K562 (cell line): ENCODE data around the gene TSGA10IP. TPM values are rescaled to one million over a fixed set of nuclear protein-coding genes. Genes with fewer than 3 reads are reported as not detected.

ENCODE experiments used
- ATF7 ChIP-seq: fragments of 450-650 bp; IDR thresholded peaks from 2 replicates; pipeline ENCODE4 v1.7.1; 2014; ENCODE audit warnings: mild to moderate bottlenecking, moderate library complexity
- CHD2 ChIP-seq: IDR thresholded peaks from 2 replicates; pipeline ENCODE4 v1.6.1; 2011; ENCODE audit warnings: low read depth, low read length
- EHMT2 ChIP-seq: fragments of 450-650 bp; IDR thresholded peaks from 2 replicates; pipeline ENCODE4 v1.6.1; 2018; ENCODE audit warnings: antibody characterized with exemption
- GABPB2 ChIP-seq: fragments of 250-450 bp; sonication (Bioruptor Pico); conservative IDR thresholded peaks from 2 replicates; pipeline ENCODE4 v1.5.1; 2021; ENCODE audit warnings: mild to moderate bottlenecking
- POLR2B ChIP-seq: fragments of 450-650 bp; IDR thresholded peaks from 2 replicates; pipeline ENCODE4 v1.6.1; 2018; ENCODE audit warnings: low read depth; ENCODE audit not compliant: partially characterized antibody
- SNRNP70 ChIP-seq: fragments of 200-400 bp; formaldehyde crosslinking; optimal IDR thresholded peaks from 2 replicates; pipeline ENCODE3; 2017; ENCODE audit warnings: low read depth, low read length
- TARDBP ChIP-seq: fragments of 450-650 bp; IDR thresholded peaks from 2 replicates; pipeline ENCODE4 v1.6.1; 2016
- XRCC4 ChIP-seq: IDR thresholded peaks from one replicate; pipeline ENCODE4 v1.6.1; 2011; ENCODE audit not compliant: insufficient read depth, insufficient read length; ENCODE audit errors: extremely low read depth
- ZNF253 ChIP-seq: fragments of 250-450 bp; sonication (Bioruptor Pico); conservative IDR thresholded peaks from 2 replicates; pipeline ENCODE4 v1.6.1; 2021; ENCODE audit warnings: mild to moderate bottlenecking
- ZNF644 ChIP-seq: fragments of 200-800 bp; sonication (Bioruptor generic); IDR thresholded peaks from 2 replicates; pipeline ENCODE4 v1.6.1; 2016; ENCODE audit warnings: low read depth, missing genetic modification characterization, missing compliant biosample characterization
- polyA plus RNA-seq, 8 experiments: library from polyadenylated mRNA; depleted of rRNA in 4 of 8; stranded (reverse) in 5 of 8; unstranded in 3 of 8; fragments of >200 nt; fragmentation: Nextera tagmentation in 2 of 8; fragmentation: Illumina TruSeq in 1 of 8; extraction: Ambion mirVana in 2 of 8; extraction: Trizol in 1 of 8; gene quantifications; 2 replicates each; pipeline versions ENCODE4 v1.2.1 to v1.2.3, GENCODE V29; 2011 to 2014; ENCODE audit warnings: inconsistent platforms in 1 of 8, missing spikeins in 1 of 8
- total RNA-seq, 7 experiments: library from RNA; depleted of rRNA in 6 of 7; stranded (reverse); fragments of >200 nt in 6 of 7; fragmentation: Illumina TruSeq in 2 of 7; extraction: Trizol in 2 of 7; gene quantifications; 2 replicates each; pipeline versions ENCODE4 v1.2.1 to v1.2.3, GENCODE V29; 2011 to 2021; ENCODE audit warnings: low replicate concordance in 1 of 7
- TF ChIP-seq, protein P1 (sequence below): fragments of 150-350 bp; IDR thresholded peaks from 2 replicates; pipeline ENCODE4 v1.6.1; 2014; ENCODE audit warnings: low read depth, mild to moderate bottlenecking, low read length, borderline replicate concordance
- TF ChIP-seq, protein P2 (sequence below): sonication (generic); formaldehyde crosslinking; IDR thresholded peaks from 2 replicates; pipeline ENCODE4 v1.9.0; 2022; ENCODE audit warnings: mild to moderate bottlenecking, missing genetic modification reagents
- TF ChIP-seq, protein P3 (sequence below): fragments of 450-650 bp; IDR thresholded peaks from 2 replicates; pipeline ENCODE4 v1.6.1; 2016; ENCODE audit warnings: borderline replicate concordance
- TF ChIP-seq, protein P4 (sequence below): fragments of 450-650 bp; formaldehyde crosslinking; IDR thresholded peaks from 2 replicates; pipeline ENCODE4 v1.4.0; 2020; ENCODE audit warnings: mild to moderate bottlenecking, moderate library complexity
- TF ChIP-seq, protein P5 (sequence below): fragments of 250-450 bp; sonication (Bioruptor Pico); IDR thresholded peaks from 2 replicates; pipeline ENCODE4 v1.8.0; 2022; ENCODE audit warnings: moderate library complexity, mild to moderate bottlenecking, inconsistent platforms
- TF ChIP-seq, protein P6 (sequence below): fragments of 200-800 bp; sonication (Bioruptor generic); IDR thresholded peaks from 2 replicates; pipeline ENCODE4 v1.6.1; 2016; ENCODE audit warnings: missing genetic modification characterization, missing compliant biosample characterization

The TSGA10IP gene
- total and polyA plus RNA-seq, 9 of the 15 experiments (the other 6 are each of a cell fraction or from before 2014, with no cell fraction given): not detected

DNA sequence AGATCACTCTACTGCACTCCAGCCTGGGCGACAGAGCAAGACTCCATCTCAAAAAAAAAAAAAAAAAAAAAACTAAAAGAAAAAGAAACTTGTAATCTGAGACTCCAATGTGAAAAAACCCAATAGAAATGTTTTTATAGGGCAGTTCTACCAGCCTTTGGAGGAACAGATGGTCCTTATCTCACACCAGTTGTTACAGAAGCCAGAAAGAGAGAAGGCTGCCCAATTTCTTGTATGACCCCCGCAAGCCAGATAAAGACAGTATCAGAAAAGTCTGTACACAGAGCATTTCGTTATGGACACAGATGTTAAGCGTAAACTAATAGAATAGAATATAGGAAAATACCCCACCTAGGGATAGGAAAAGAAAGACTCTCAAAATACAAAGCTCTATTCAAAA, 11.3 kb upstream of the TSGA10IP start (continued):
- TF ChIP-seq, protein P1, sequence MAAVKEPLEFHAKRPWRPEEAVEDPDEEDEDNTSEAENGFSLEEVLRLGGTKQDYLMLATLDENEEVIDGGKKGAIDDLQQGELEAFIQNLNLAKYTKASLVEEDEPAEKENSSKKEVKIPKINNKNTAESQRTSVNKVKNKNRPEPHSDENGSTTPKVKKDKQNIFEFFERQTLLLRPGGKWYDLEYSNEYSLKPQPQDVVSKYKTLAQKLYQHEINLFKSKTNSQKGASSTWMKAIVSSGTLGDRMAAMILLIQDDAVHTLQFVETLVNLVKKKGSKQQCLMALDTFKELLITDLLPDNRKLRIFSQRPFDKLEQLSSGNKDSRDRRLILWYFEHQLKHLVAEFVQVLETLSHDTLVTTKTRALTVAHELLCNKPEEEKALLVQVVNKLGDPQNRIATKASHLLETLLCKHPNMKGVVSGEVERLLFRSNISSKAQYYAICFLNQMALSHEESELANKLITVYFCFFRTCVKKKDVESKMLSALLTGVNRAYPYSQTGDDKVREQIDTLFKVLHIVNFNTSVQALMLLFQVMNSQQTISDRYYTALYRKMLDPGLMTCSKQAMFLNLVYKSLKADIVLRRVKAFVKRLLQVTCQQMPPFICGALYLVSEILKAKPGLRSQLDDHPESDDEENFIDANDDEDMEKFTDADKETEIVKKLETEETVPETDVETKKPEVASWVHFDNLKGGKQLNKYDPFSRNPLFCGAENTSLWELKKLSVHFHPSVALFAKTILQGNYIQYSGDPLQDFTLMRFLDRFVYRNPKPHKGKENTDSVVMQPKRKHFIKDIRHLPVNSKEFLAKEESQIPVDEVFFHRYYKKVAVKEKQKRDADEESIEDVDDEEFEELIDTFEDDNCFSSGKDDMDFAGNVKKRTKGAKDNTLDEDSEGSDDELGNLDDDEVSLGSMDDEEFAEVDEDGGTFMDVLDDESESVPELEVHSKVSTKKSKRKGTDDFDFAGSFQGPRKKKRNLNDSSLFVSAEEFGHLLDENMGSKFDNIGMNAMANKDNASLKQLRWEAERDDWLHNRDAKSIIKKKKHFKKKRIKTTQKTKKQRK: no peak
- TF ChIP-seq, protein P2, sequence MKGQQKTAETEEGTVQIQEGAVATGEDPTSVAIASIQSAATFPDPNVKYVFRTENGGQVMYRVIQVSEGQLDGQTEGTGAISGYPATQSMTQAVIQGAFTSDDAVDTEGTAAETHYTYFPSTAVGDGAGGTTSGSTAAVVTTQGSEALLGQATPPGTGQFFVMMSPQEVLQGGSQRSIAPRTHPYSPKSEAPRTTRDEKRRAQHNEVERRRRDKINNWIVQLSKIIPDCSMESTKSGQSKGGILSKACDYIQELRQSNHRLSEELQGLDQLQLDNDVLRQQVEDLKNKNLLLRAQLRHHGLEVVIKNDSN: no peak
- TF ChIP-seq TARDBP: no peak
- TF ChIP-seq, protein P3, sequence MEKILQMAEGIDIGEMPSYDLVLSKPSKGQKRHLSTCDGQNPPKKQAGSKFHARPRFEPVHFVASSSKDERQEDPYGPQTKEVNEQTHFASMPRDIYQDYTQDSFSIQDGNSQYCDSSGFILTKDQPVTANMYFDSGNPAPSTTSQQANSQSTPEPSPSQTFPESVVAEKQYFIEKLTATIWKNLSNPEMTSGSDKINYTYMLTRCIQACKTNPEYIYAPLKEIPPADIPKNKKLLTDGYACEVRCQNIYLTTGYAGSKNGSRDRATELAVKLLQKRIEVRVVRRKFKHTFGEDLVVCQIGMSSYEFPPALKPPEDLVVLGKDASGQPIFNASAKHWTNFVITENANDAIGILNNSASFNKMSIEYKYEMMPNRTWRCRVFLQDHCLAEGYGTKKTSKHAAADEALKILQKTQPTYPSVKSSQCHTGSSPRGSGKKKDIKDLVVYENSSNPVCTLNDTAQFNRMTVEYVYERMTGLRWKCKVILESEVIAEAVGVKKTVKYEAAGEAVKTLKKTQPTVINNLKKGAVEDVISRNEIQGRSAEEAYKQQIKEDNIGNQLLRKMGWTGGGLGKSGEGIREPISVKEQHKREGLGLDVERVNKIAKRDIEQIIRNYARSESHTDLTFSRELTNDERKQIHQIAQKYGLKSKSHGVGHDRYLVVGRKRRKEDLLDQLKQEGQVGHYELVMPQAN: no peak
- TF ChIP-seq GABPB2 (CRISPR knock-in tag): no peak
- TF ChIP-seq SNRNP70: no peak
- TF ChIP-seq, protein P4, sequence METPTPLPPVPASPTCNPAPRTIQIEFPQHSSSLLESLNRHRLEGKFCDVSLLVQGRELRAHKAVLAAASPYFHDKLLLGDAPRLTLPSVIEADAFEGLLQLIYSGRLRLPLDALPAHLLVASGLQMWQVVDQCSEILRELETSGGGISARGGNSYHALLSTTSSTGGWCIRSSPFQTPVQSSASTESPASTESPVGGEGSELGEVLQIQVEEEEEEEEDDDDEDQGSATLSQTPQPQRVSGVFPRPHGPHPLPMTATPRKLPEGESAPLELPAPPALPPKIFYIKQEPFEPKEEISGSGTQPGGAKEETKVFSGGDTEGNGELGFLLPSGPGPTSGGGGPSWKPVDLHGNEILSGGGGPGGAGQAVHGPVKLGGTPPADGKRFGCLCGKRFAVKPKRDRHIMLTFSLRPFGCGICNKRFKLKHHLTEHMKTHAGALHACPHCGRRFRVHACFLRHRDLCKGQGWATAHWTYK (CRISPR knock-in tag): no peak
- no peak for TF ChIP-seq ZNF253 (CRISPR knock-in tag)
- no peak for TF ChIP-seq ZNF644 (tag)
- no peak for TF ChIP-seq XRCC4
- TF ChIP-seq CHD2: no peak
- TF ChIP-seq, protein P5, sequence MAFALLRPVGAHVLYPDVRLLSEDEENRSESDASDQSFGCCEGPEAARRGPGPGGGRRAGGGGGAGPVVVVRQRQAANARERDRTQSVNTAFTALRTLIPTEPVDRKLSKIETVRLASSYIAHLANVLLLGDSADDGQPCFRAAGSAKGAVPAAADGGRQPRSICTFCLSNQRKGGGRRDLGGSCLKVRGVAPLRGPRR (CRISPR knock-in tag): no peak
- no peak for TF ChIP-seq ATF7
- TF ChIP-seq POLR2B: no peak
- TF ChIP-seq EHMT2: no peak
- TF ChIP-seq, protein P6, sequence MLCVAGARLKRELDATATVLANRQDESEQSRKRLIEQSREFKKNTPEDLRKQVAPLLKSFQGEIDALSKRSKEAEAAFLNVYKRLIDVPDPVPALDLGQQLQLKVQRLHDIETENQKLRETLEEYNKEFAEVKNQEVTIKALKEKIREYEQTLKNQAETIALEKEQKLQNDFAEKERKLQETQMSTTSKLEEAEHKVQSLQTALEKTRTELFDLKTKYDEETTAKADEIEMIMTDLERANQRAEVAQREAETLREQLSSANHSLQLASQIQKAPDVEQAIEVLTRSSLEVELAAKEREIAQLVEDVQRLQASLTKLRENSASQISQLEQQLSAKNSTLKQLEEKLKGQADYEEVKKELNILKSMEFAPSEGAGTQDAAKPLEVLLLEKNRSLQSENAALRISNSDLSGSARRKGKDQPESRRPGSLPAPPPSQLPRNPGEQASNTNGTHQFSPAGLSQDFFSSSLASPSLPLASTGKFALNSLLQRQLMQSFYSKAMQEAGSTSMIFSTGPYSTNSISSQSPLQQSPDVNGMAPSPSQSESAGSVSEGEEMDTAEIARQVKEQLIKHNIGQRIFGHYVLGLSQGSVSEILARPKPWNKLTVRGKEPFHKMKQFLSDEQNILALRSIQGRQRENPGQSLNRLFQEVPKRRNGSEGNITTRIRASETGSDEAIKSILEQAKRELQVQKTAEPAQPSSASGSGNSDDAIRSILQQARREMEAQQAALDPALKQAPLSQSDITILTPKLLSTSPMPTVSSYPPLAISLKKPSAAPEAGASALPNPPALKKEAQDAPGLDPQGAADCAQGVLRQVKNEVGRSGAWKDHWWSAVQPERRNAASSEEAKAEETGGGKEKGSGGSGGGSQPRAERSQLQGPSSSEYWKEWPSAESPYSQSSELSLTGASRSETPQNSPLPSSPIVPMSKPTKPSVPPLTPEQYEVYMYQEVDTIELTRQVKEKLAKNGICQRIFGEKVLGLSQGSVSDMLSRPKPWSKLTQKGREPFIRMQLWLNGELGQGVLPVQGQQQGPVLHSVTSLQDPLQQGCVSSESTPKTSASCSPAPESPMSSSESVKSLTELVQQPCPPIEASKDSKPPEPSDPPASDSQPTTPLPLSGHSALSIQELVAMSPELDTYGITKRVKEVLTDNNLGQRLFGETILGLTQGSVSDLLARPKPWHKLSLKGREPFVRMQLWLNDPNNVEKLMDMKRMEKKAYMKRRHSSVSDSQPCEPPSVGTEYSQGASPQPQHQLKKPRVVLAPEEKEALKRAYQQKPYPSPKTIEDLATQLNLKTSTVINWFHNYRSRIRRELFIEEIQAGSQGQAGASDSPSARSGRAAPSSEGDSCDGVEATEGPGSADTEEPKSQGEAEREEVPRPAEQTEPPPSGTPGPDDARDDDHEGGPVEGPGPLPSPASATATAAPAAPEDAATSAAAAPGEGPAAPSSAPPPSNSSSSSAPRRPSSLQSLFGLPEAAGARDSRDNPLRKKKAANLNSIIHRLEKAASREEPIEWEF: peak; percentile 60; the same call in 1 of the 2 replicates
